GM21423 (cell line): ENCODE data around the gene OTX2.

Experiments
- ATAC-seq: cut with Tn5 transposase; IDR thresholded peaks from one replicate; pipeline ENCODE4 v1.9.1; 2021; ENCODE audit warnings: mild to moderate bottlenecking, moderate library complexity; ENCODE audit not compliant: unreplicated experiment

The OTX2 gene

DNA sequence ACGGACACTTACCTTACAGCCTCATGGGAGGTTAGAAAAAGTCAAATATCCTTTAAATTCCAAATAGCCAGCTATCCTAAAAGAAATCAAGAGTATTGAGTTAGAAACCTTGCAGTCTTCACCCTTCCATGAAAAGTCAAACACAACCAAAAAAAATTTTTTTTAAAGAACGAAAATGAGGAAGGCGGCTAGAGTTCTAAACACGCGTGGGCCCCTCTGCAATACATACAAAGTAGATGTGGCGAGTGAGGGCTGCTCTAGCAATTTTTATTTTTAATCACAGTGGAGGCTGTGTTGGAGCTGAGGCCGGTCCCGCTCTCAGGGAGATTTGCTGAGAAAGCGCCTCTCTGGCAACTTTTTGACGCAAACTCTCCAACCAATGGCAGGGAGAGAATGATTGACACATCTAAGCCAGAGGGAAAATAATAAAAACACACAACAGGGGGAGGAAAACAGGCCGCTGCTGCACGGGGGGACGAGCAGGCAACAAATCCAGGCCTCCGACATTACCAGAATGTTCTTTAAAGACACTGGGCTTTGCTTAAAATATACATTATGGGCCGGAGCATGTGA lies at the start of gene OTX2:
OTX2 (minus strand) TSS at position 333 of the 573 bp plus-strand sequence. CDS start 5,023 bp downstream, outside the sequence.
- no peak for ATAC-seq

DNA sequence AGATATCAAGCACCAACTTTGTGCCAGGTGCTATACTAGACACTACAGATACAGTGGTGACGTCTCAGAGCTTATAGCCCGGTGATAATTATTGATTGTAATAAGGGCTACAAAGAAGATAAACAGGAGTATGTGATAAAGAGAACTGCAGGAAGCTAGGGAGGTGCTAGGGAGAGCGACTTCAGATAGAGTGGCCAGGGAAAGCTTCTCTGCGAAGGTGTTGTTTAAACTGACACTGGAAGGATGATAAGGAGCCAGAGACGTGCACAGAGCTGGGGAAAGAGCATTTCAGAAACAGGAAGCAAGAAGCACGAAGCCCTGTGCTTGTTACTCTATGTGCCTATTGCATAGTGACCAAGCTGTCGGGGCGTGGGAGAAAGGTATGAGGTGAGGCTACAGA lies 48.1 kb upstream of the OTX2 start:
- ATAC-seq: no peak

DNA sequence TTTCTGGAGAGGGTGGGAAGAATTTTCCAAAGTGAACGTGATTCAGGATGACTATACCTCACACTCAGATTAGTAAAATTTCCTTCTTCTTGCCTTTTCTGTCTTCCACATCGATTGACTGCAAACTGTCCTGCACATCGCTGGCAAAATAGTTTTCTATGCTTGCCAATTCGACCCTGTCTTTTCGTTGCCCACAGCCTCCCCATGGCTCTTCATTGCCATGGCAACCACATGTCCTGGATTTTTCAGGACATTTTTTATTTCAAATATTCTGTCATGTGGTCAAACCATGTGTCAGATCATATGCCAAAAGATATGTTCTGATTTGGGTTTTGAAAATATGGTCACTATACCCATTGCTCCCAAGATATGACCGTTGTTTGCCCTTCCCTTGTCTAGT lies 46.9 kb upstream of the OTX2 start:
- ATAC-seq: no peak

DNA sequence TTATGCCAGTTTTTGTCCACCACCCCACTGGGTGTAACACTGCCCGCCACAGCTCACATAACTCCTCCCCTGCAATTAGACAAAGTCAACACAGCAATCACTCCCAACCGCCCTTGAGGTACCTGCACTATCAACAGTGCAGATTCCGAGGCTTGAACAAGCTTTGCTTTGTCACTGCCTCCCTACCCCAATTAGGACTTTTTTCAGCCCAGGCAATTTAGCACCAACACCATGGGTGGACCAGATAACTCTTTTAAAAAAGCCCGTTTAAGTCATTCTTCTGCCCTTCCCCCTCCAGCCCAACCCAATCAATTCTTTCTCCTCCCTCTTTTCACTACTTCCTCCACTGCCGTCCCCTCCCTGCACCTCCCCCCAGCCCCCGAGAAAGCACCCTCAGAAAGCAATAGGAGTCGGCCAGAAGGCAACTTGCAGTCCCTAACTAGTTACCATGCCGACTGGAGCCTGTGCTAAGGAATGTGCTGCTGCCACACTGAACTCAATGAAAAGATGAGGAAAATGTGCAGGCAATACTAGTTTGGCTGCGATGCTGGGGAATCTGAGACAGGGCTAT lies 45.7 kb upstream of the OTX2 start:
- ATAC-seq: no peak

DNA sequence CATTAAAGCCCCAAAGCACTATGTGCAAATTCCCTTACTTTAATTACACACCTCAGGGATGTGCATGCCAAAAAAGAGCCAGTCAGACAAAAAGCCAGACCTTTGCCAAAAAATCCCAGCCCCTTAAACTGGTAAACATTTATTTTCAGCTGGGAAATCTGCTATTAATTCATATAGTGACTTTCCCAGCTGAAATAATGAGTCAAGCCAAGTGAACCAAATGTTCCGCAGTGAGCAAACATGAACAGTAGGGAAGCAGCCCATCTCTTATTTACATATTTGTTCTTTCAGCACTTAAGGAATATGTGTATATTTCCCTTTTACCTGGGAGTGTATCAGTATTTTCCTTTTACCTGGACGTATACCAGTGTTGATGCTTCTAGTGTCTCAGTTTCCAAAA lies 44.0 kb upstream of the OTX2 start:
- no peak for ATAC-seq

DNA sequence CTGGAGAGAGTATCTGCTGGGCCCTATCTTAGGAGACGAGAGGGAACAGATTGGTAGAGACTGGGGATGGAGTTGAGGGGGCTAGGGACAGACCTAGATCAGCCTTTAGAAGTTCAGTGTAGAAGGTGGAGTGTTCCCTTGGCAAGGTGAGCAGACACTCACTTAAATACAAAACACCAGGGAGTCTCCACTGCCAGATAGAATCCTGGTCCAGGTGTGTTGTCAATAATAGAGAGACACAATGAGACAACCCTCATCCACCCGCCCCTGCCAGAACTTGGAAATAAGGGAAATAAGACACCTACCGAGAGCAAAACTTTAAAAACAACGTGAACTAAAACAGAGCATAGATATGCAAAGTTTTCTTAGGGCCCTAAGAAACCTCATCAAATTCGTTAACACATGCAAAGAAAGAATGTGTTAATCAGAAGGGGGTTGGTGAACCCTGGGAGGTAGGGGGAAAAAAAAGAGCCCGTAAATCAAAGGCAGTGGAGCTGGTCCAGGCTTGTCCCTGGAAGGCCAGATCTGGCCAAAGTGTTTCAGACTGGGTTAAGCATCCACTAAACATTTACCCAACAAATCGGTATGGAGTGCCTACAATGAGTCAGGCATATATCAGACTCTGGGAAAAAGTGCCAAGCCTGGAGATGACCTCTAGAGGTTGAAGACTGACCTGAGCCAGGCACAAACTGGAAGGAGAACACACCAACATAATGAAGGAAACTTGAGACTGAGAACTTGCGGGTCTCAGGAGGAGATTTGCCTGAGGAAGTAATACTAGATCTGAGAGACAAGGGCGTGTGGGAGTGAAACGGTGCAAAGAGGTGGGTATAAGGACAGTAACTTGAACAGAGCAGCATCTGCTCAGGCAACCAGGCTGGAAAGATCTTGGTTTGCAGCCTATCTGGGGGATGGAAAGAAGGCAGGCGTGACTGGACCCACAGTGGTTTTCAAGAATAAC lies 37.0 kb upstream of the OTX2 start:
- ATAC-seq: no peak

DNA sequence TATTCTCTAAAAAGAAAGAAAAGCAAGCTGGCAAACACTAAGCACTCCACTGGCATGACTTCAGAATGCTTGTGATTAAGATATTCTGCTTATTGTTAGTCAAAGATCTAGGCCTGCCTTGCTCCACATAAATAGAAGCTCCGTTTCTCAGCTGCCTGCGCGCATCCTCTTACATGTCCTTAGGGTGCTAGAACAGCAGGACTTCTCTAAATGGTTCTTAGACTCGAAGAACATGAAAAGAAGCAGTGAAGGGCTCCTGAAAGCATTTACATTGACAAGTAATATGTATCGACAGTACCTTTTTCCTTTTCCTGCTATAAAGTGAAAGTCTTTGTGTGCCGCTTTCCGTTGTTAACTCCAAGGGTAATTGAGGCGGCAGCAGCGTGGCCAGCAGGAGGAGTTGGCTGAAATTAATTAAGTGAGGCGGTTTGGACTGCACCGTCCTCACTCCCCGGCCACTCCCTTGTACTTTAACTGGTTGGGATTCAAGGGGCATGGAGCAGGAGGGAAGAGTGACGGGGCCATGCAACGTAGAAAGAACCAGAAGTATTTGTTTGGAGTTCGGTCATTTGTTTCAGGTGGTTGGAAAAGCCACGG lies 34.2 kb upstream of the OTX2 start:
- ATAC-seq: no peak

DNA sequence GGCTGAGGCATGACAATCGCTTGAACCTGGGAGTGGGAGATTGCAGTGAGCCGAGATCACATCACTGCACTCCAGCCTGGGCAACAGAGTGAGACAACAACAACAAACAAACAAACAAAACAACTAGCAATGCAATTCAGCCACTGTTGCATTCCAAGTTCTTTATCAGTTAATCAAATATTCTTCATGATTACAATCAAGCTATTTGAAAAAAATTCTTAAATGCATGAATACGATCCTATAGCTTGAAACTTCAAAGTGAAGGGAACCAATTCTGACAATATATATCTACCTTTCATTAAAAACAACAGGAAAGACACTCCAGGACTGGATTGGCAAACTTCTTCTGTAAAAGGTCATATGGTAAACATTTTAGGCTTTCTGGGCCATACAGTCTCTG lies 31.3 kb upstream of the OTX2 start:
- ATAC-seq: no peak

DNA sequence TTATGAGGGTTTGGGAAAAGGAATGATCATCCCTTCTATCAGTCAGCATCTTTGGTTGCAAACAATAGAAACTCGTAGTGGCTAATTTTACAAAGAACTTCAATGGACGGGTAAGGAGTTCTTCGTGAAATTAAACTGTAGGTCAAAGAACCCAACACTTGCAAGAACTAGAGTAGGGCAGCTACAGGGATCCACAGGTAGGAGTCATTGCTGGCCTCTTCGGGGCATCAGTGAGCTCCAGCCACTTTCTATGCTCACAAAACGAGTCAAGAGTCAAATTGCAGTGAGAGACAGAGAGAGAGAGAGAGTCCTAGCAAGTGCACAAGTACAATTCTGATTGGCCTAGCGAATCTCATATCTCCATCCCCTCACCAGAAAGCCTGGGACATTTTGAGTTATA lies 29.9 kb upstream of the OTX2 start:
- ATAC-seq: no peak

DNA sequence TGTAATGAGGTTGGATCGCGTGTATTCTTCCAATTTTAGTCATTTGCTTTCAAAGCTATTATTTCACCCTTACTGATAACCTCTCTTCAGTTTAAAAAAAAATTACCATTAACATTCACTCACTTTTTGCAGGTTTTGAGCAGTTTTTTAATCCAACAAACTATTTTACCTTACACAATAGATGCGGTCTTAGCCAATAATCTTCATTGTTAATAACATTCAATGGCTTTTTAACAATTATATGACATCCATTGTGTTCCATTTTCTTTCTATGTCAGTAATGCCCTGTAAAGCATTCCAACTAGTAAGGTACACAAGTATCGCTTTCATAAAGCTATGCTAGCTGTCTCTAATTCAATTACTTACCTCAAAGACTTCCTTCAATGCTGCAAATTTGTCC lies 18.9 kb upstream of the OTX2 start:
- ATAC-seq: no peak

DNA sequence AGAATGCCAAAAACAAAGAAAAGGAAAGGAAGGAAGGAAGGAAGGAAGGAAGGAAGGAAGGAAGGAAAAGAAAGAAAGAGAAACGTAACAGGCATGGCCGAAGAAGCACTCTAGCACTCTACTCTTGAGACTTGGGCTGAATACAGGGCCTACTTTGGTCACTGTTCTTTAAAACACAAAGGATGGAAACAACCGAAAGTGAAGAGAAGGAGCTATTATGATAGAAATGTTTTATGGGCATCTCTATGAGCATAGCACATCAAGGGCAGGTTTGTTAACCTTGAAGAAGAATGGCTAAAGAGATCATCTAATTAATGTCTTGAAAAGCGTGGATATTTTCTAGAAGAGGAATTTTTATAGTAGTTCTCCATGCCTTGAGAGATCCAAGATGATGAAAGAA lies 15.9 kb upstream of the OTX2 start:
- ATAC-seq: no peak

DNA sequence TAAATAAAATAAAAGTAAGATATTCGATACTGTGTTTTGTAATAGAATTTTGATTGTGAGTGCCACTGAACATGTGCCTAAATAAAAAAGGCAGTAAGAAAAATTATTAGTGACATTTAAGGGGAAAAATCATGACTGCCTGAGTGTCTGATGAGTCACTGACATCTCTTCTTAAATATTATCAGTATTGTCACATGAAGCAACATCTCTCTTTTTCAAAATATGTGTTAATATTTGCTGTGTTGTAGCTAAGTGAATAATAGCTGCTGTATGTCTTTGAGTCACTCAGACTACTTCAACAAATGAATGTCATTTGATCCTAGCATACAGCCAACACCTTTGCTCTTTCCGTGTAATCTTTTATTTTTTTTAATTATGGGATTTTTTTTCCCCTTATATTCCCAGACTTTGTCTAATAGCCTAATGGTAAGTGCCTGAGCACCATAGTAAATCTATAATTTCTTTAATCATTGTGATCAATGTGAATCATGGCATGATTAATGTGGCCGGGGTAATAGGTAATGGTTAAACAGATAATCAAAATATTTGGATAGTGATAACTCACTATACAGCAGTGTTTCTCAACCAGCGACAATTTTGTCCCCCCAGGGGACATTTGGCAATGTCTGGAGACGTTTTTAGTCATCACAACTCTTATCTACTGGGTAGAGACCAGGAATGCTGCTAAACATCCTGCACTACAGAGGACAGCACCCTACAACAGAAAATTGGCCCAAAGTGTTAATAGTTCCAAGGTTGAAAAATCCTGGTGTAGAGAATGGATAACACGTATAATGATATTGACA lies 11.7 kb upstream of the OTX2 start:
- no peak for ATAC-seq

DNA sequence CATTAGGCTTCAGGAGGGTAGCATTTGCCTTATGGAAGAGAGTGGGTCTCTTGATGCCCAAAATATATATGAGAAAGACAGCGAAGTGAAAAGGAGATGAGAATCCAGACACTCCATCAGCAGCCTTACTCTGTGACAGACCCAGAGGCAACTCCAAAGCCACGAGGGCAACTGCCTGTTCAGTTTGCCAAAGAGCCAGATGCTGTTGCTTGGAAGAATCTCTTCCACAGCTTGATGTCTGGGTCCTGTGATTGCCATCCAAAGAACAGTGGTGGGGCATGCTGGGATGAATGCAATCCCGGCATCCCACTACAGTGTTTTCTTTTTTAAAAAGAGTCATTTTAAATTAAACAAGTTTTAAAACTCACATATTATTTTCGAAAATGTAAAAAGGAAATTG lies 10.9 kb upstream of the OTX2 start:
- no peak for ATAC-seq

DNA sequence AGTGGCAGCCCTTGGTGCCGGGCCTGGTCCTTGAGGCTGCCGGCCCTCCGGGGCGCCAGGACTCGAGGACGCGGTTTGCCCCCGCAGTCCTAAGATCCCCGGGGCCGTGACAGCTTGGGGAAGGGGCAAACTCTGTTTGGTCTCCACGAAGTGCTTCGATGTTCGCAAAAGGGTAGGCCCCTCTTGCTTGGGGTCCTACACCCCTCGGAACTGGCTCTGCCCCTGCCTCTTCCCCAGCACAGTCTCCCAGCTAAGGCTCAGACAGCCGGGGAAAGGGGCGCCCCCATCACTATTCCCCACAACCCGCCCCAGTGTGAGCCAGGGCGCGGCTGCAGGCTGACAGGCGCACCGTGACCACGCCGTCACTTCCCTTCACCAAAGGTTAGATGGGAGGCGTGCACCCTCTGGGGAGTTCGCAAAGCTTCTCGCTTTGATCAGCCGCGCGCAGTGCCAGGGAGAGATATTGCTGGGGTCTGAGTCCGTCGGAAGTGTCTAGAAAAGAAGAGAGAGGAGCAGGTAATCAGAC lies 7.2 kb upstream of the OTX2 start:
- no peak for ATAC-seq

DNA sequence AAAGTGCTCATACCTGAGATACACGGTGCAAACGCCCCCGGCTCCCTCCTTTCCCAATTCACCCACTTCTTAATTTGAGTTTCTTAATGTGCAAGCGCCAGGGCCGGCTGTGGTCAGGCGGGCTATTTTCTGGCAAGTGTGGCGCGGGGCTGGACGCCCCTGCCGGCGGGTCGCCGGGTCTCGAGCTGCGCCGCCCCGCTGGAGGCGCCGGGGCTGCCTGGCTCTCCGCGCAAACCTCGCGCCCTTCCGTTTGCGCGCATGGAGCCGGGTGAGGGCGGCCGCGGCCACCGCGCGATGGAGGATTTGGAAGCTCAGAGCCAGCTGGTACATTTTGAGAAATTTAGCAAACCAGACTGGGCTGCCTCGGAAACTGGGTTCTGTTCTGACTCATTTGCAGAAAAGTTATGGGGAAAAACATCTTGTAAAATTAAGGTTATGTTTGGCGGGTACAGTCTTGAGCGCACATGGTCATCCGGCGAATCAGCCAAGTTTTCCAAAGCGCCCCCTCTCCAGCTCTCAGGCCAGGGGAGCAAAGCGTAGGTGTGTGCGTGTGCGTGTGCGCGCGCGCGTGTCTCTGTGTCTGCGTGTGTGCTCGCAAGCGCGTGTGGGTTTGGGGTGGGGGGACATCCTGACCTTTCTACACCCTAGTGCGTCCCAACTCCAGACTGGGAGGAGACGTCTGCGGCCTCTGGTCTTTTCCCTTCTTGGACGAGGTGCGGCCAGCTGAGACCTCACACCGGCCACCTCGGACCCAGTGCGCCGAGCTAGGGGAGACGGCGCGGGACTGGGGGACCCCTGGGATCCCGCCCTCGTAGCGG lies 6.5 kb upstream of the OTX2 start:
- ATAC-seq: no peak

DNA sequence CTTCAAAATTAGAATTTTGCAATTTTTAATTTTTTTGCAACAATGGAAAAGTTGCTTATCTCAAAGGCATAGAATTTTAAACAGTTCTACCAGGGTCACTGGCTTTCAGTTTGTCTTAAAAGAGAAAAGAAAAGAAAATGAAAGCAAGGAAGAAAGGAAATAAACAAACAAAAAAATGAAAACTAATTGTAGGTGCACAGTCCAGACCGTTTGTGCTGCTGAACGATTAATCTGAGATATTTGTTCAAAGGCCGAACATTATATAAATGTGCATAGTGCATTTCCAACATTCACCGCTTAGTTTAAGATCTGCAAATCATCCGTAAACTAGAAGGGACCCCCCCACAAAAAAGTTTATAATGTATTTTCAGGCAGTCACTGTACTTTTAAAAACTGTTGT lies 5.5 kb upstream of the OTX2 start:
- no peak for ATAC-seq

DNA sequence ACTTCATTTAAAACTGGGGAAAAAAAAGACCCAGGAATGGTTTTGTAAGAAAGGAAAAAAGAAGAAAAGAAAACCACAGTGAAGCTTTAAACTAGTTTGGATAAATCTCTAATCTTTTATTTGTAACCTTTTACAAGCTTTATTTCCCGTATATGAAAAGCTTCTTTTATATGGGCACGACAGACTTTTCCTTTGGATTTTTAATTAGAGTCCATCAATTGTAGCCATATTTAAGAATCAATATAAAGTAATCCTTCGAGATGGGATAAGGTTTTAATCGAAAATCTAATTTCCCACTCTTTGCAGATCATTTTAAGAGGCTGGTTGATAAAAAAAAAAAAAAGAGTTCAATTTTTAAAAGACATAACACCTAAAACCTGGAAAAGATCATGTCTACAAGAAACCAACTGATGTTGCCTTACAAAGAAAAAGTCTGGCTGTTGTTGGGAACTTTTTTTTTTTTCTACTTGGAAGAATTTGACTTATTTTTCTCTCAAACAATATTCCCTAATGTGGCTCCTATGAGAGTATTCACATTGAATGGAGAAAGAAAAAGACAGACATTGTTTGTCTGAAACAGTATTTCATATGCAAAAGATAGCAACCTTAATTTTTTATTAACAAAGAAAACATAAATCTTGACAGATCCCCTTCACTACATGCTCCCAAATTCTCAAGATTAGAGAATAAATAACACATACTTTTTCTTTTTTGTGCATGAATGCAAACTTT lies 4.9 kb upstream of the OTX2 start:
- ATAC-seq: no peak

DNA sequence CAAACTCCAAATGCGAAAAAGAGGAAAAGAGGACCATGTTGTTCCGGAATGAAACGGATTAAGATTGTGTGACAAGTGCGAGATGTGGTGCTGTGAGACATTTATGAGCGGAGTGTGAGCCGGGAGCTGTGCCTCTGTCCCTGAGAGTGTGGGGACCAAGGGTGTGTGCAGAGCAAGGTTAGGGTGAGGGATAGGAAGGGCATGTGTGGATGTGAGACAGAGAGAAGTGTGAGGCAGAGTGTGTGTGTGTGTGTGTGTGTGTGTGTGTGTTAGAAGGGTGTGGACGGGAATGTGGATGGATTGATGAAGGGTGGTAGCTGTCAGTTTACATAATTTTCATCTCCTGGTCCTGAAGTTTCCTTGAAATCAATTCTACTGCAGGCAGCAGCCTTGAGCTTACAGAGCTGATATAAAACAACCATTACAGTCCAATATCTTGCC lies 4.3 kb upstream of the OTX2 start:
- ATAC-seq: no peak

DNA sequence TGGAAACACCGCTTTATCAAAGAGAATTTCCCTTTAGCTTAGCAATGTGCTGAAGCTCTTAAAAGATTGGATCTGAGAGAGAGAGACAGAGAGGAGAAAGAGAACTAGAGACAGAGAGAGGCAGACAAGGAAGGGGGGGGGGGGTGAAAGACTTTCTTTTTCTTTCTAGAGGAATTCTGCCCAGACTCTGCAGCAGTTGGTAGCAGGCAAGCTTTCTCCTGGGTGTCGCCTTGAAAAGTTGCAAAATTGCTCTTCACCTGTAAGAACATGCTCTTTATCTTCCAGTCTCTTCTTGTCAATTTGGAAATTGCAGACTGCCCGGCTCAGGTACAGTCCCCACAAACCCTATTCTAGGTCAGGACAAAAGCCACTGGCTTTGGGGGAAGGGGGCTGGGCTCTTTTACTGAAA lies 2.9 kb upstream of the OTX2 start:
- no peak for ATAC-seq
